Epithelial cell of esophagus (primary cell): ENCODE measurements around the gene SLC19A1.

Experiments used
- DNase-seq: peaks from one replicate; pipeline ENCODE4 v3.0.0; 2010; ENCODE audit warnings: low read depth
- H3K4me3 ChIP-seq: 2 replicates; pipeline ENCODE4 v1.5.1; 2011; ENCODE audit warnings: mild to moderate bottlenecking, low read length, control low read depth
- CTCF ChIP-seq: IDR thresholded peaks from 2 replicates; pipeline ENCODE4 v1.5.1; 2011; ENCODE audit warnings: low read depth, mild to moderate bottlenecking, low read length, control low read depth, inconsistent platforms; ENCODE audit not compliant: insufficient read depth; ENCODE audit errors: missing control alignments

Gene SLC19A1

GRCh38 chr21:45508607-45509565, 33.4 kb downstream of the SLC19A1 start:
- no peak overlapping the region for H3K4me3 ChIP-seq
- TF ChIP-seq CTCF = no peak
- no peak for DNase-seq

GRCh38 chr21:45507888-45508508, 34.2 kb downstream of the SLC19A1 start:
- TF ChIP-seq CTCF = no peak
- no peak overlapping the region for H3K4me3 ChIP-seq

GRCh38 chr21:45507523-45507875, 34.7 kb downstream of the SLC19A1 start:
- H3K4me3 ChIP-seq = no peak overlapping the region
- DNase-seq = no peak
- TF ChIP-seq CTCF = no peak

More at GRCh38 chr21:45507888-45508508, 34.2 kb downstream of the SLC19A1 start:
- no peak for DNase-seq

- no peak for DNase-seq
- H3K4me3 ChIP-seq = no peak overlapping the region
- no peak for TF ChIP-seq CTCF
Measured at GRCh38 chr21:45506836-45507522, 35.3 kb downstream of the SLC19A1 start.

GRCh38 chr21:45506241-45506817, 35.9 kb downstream of the SLC19A1 start:
- no peak overlapping the region for H3K4me3 ChIP-seq
- TF ChIP-seq CTCF = no peak
- DNase-seq = no peak

GRCh38 chr21:45505416-45506021, 36.7 kb downstream of the SLC19A1 start:
- no peak for TF ChIP-seq CTCF
- DNase-seq = no peak
- no peak overlapping the region for H3K4me3 ChIP-seq
